DND-41 (cell line): ENCODE measurements around the gene GABRR2.
"Not testable (repeated sequence)": the region's sequence is repeated elsewhere in the genome, so short reads cannot be mapped to it uniquely, and the experiment has no call there.

Source experiments
- ATAC-seq: fragments of 200-7000 bp; cut with Tn5 transposase; 3 replicates; pipeline ENCODE4 v1.9.1; 2021; ENCODE audit warnings: low read depth; ENCODE audit not compliant: insufficient read depth
- DNase-seq: peaks from one replicate; pipeline ENCODE4 v3.0.0-alpha.2; 2020
- H2AFZ ChIP-seq: 2 replicates; pipeline ENCODE4 v1.6.0; 2012; ENCODE audit warnings: low read depth, low read length
- H3K27ac ChIP-seq: 2 replicates; pipeline ENCODE4 v1.5.1; 2012; ENCODE audit warnings: low read length, inconsistent platforms
- H3K27me3 ChIP-seq: fragments of 200-600 bp; sonication (generic); 2 replicates; pipeline ENCODE4 v1.6.0; 2012; ENCODE audit warnings: low read length, mild to moderate bottlenecking, inconsistent platforms; ENCODE audit not compliant: insufficient read depth, poor library complexity
- H3K36me3 ChIP-seq: 2 replicates; pipeline ENCODE4 v1.5.1; 2012; ENCODE audit warnings: low read length, inconsistent platforms; ENCODE audit not compliant: insufficient read depth
- H3K4me1 ChIP-seq: 2 replicates; pipeline ENCODE4 v1.5.1; 2012; ENCODE audit warnings: mild to moderate bottlenecking, low read length; ENCODE audit not compliant: insufficient read depth
- H3K4me2 ChIP-seq: 2 replicates; pipeline ENCODE4 v1.6.0; 2012; ENCODE audit warnings: mild to moderate bottlenecking, moderate library complexity, low read length, inconsistent platforms; ENCODE audit not compliant: insufficient read depth
- H3K4me3 ChIP-seq, 2 experiments: fragments of 200-600 bp in 1 of 2; shearing (Covaris generic) in 1 of 2; 2 replicates each; pipeline ENCODE4 v1.5.1; 2012 to 2016; ENCODE audit warnings: inconsistent platforms in 2 of 2, low read length in 2 of 2, mild to moderate bottlenecking in 2 of 2, low read depth in 1 of 2, moderate library complexity in 1 of 2
- H3K79me2 ChIP-seq: 2 replicates; pipeline ENCODE4 v1.6.0; 2012; ENCODE audit warnings: low read length, inconsistent platforms; ENCODE audit not compliant: insufficient read depth
- H3K9ac ChIP-seq: 2 replicates; pipeline ENCODE4 v1.6.0; 2012; ENCODE audit warnings: low read depth, mild to moderate bottlenecking, inconsistent platforms, low read length, moderate library complexity
- H3K9me3 ChIP-seq: 2 replicates; pipeline ENCODE4 v1.5.1; 2012; ENCODE audit warnings: low read length, moderate library complexity, mild to moderate bottlenecking, inconsistent platforms; ENCODE audit not compliant: insufficient read depth, severe bottlenecking
- H4K20me1 ChIP-seq: 2 replicates; pipeline ENCODE4 v1.6.0; 2012; ENCODE audit warnings: low read length; ENCODE audit not compliant: insufficient read depth
- CTCF ChIP-seq: IDR thresholded peaks from 2 replicates; pipeline ENCODE4 v1.5.1; 2012; ENCODE audit warnings: borderline replicate concordance, low read length, moderate library complexity, mild to moderate bottlenecking; ENCODE audit not compliant: poor library complexity, severe bottlenecking; ENCODE audit errors: extremely low read depth
- EZH2 ChIP-seq: IDR thresholded peaks from 3 replicates; pipeline ENCODE4 v1.6.1; 2012; ENCODE audit warnings: borderline replicate concordance, low read depth, mild to moderate bottlenecking, moderate library complexity, low read length, inconsistent platforms; ENCODE audit not compliant: severe bottlenecking

The GABRR2 gene

DNA sequence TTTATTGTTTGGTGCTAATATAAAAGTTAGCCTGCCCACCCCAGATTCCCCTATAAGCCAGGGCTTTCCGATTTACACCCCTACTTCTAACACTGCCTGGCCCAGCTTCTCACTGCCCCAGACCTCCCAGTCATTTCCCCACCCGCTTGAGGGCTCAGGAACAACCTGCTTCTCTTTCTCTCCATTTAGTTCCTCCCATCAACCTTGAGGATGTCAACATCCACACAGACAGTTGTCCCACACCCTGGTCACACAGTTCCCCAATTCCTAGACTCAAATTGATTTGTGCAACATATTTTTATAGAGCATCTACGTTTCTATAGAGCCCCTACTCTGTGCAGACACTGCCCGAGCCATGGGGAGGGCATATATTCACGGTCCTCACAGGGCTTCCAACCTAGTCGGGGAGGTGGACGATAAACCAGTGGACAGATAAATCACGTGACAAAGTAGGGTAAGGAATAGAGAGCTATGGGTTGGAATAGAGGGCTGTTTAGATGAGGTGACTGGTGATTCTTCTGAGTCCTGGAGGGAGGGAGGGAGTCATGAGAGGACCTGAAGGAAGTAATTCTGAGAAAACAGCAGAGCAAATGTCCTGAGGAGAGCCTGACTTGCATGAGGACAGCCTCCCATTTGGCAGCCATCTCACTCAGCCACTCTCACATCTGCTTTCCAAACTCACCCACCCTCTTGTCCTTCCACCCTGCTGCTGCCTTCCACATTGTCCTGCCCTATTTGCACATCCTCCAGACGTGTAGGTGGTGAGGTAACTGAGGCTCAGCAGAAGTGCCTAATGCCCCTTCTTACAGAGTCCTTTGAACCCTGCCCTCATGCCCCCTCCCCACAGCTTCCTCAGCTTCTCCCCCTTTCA, 6.3 kb downstream of the GABRR2 start:
- no peaks in the 10 kb centered on the region for H3K36me3 ChIP-seq
- H3K27me3 ChIP-seq: no peaks in the 10 kb centered on the region
- H3K9ac ChIP-seq: no peak overlapping the region
- no peak overlapping the region for H2AFZ ChIP-seq
- no peaks in the 10 kb centered on the region for H3K79me2 ChIP-seq
- DNase-seq (no peak), ATAC-seq (no peak)
- H4K20me1 ChIP-seq: no peaks in the 10 kb centered on the region; the same call in 1 of the 2 replicates
- H3K27ac ChIP-seq: no peak overlapping the region
- TF ChIP-seq CTCF: no peak
- no peak for TF ChIP-seq EZH2
- H3K9me3 ChIP-seq: no peaks in the 10 kb centered on the region
- no peak overlapping the region for H3K4me3 ChIP-seq
- H3K4me2 ChIP-seq: no peak overlapping the region
- no peaks in the 10 kb centered on the region for H3K4me1 ChIP-seq

GRCh38 chr6:89304517-89304916, 10.6 kb downstream of the GABRR2 start:
- not testable (repeated sequence) for ATAC-seq, H3K27ac ChIP-seq, H3K4me2 ChIP-seq, H3K9me3 ChIP-seq, H4K20me1 ChIP-seq, DNase-seq, H3K27me3 ChIP-seq, H3K4me3 ChIP-seq, H3K9ac ChIP-seq, H3K4me1 ChIP-seq, H2AFZ ChIP-seq, H3K79me2 ChIP-seq, H3K36me3 ChIP-seq

DNA sequence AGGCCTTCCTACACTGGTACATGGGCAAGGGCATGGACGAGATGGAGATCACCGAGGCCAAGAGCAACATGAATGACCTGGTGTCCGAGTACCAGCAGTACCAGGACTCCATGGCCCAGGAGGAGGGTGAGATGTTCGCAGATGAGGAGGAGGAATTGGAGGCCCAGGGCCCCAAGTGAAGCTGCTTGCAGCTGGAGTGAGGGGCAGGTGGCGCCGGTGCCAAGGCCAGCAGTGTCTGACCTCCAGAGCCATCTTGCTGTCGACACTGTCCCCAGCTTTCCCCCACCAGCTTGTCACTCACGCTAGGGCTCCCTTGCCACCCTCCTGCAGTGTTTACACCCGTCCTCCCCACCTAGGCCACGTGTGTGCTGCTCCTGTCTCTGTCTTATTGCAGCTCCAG, 12.2 kb downstream of the GABRR2 start:
- Histone ChIP-seq H3K27me3 (no peaks in the 10 kb centered on the region), H3K4me3 (no peak overlapping the region), H4K20me1 (no peaks in the 10 kb centered on the region), H3K9me3 (no peaks in the 10 kb centered on the region), H3K27ac (no peak overlapping the region), H2AFZ (no peak overlapping the region), H3K9ac (no peak overlapping the region), H3K36me3 (no peaks in the 10 kb centered on the region), H3K4me2 (no peak overlapping the region), H3K79me2 (no peaks in the 10 kb centered on the region), H3K4me1 (no peaks in the 10 kb centered on the region)
- no peak for DNase-seq
- TF ChIP-seq CTCF: no peak
- no peak for TF ChIP-seq EZH2
- ATAC-seq: no peak

DNA sequence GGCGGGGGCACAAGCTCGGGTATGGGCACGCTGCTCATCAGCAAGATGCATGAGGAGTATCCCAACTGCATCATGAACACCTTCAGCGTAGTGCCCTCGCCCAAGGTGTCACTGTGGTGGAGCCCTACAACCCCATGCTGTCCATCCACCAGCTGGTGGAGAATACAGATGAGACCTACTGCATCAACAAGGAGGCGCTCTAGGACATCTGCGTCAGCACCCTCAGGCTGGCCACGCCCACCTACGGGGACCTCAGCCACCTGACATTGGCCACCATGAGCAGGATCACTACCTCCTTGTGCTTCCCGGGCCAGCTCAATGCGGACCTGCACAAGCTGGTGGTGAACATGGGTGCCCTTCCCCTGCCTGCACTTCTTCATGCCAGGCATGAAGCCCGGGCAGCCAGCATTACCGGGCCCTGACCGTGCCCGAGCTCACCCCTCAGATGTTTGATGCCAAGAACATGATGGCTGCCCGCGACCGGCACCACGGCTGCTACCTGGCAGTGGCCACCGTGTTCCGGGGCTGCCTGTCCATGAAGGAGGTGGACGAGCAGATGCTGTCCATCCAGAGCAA, 12.8 kb downstream of the GABRR2 start:
- TF ChIP-seq CTCF: no peak
- TF ChIP-seq EZH2: no peak
- ATAC-seq: no peak
- Histone ChIP-seq H3K36me3 (no peaks in the 10 kb centered on the region), H3K4me1 (no peaks in the 10 kb centered on the region), H2AFZ (no peak overlapping the region), H4K20me1 (no peaks in the 10 kb centered on the region), H3K4me2 (no peak overlapping the region), H3K79me2 (no peaks in the 10 kb centered on the region), H3K27ac (no peak overlapping the region), H3K27me3 (no peaks in the 10 kb centered on the region), H3K9ac (no peak overlapping the region), H3K4me3 (no peak overlapping the region), H3K9me3 (no peaks in the 10 kb centered on the region)
- no peak for DNase-seq
